ENCODE data around the gene MTFR1L.

DNA sequence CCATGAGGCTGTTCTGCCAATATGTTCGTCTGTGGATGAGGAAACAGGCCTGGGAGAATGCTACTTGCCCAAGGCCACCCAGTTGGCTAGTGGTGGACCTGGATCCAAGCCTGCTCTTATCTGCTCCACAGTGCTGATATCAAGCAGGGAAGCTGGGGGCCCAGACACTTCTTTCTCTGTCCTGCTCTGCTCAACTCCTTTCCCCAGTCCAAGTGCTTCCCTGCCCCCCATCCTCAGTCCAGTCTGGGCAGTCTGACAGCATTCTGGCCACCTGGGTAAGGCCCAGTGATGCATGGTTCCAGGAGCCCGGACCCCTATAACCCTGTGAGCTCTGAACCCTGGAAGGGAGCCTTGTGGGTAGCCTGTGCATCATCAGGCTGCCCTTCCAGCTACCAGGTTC, 59.9 kb downstream of the MTFR1L start:
- no peak for TF ChIP-seq POLR2A (IDR thresholded peaks at IDR 0.05)
- no peak for TF ChIP-seq CTCF (IDR thresholded peaks at IDR 0.05)
